Activated CD4-positive, alpha-beta T cell treated with anti-CD3 and anti-CD28 coated beads, Interleukin-2, Interleukin-4, amounts not matched to agents 100 ng/mL and 50 ng/mL, durations not matched to agents 16 hours and 8 hours (primary cell): Measurements from ENCODE around the gene SPOUT1.
A peak's percentile ranks its signal among the peaks of the same experiment; 100 is the strongest.
"Not testable (repeated sequence)": the region's sequence is repeated elsewhere in the genome, so short reads cannot be mapped to it uniquely, and the experiment has no call there.

Experiments
- DNase-seq: peaks from one replicate; pipeline ENCODE4 v3.0.0-alpha.2; 2020; ENCODE audit warnings: low spot score

Gene SPOUT1

DNA sequence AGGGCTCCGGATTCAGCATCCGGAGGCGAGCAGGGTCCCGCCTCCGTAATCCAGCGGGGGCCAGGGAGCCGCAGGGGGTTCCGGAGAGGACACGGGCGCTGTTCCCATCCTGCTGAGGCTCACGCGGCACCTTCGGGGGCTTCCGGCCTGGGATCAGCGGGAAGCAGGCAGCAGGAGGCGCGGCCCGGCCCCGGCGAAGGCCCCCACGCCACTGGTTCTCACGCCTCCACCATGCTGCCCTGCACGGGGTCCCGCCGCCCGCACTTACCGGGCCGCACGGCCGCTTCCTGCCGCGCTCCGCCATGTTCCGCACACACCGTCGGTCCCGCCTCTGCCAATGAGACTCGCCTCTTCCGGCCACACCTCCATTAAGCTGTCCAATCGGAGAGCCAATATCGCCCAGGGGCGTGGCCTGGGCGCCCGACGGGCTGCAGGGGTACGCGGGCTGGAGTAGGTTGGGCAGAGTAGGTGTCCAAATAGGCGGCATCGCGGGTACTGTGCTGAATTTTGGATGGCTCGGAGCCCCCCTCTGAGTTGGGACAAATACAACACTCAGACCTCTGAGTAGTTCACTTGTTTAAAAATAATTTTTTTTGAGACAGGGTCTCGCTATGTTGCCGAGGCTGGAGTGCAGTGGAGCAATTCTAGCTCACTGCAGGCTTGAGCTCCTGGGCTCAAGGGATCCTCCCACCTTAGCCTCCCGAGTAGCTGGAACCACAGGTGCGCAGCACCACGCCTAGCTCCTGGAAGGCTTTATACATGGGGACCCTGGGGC, at the start of gene SPOUT1:
Gene SPOUT1 (minus strand): TSS at position 318 of the 775 bp plus-strand sequence. CDS start 14 bp downstream, at position 304.
- DNase-seq, result peak; percentile 97

DNA sequence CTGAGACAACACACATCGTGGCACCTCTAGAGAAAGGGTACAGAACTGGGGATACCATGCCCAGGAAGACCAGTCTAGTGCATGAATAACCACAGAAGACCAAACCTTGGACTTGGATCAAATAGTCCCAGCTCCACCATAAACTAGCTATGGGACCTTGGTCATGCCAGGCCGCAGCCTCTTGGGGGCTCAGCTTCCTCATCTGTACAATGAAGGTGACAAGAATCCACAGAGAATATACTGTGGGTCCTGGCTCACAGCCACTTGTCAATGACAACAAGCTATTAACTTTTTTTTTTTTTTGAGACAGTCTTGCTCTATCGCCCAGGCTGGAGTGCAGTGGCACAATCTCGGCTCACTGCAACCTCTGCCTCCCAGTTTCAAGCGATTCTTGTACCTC, 48.3 kb upstream of the SPOUT1 start:
- no peak for DNase-seq

GRCh38 chr9:128870941-128871265, 41.3 kb upstream of the SPOUT1 start:
- not testable (repeated sequence) for DNase-seq

DNA sequence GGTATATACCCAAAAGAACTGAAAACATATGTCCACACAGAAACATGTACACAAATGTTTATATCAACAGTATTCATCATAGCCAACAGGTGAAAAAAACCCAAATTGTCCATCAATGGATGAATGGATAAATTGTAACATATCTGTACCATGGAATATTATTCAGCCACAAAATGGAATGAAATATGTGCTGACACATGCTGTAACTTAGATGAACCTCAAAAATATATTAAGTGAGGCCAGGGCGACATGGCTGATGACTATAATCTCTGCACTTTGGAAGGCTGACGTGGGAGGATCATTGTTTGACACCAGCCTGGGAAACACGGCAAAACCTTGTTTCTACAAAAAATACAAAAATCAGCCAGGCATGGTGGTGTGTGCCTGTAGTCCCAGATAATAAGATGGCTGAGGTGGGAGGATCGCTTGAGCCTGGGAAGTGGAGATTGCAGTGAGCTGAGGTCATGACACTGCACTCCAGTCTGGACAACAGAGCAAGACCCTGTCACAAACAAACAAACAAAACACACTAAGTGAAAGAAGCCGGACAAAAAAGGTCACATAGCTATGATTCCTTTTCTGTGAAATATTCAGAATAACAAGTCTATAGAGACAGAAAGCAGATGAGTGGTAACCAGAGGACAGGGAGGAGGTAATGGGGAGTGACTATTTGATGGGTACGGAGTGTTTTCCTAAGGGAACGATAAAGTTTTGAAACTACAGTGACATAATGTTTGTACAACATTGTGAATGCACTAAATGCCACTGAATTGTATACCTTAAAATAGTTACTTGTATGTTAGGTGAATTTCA, 40.7 kb upstream of the SPOUT1 start:
- no peak for DNase-seq

DNA sequence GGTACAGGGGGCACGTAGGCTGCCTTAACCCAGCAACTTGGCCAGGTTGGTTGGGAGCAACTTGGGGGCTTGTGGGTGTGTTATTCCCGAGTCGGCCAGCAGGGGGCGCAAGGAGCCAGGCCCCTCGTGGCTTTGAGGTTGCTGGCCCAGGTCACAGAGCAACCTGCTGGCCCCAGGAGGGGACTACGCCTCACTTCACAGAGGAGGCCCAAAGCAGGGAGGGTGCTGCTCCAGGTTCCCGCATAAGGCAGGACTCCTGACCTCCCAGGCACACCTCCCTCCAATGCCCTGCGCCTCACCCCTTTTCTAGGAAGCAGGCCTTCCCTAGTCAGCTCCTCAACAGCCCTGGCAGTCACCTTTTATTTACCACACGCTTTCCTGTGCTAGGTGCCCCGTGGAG, 34.1 kb upstream of the SPOUT1 start:
- DNase-seq, result peak; percentile 83

GRCh38 chr9:128862401-128862851, 32.8 kb upstream of the SPOUT1 start:
- no peak for DNase-seq

- DNase-seq, result no peak
These were observed 31.9 kb upstream of the SPOUT1 start for GRCh38 chr9:128861501-128861900.

GRCh38 chr9:128860937-128861336, 31.3 kb upstream of the SPOUT1 start:
- no peak for DNase-seq

GRCh38 chr9:128858476-128858875, 28.9 kb upstream of the SPOUT1 start:
- DNase-seq, result not testable (repeated sequence)

- DNase-seq, result not testable (repeated sequence)
These were observed 24.9 kb upstream of the SPOUT1 start for GRCh38 chr9:128854454-128854853.

DNA sequence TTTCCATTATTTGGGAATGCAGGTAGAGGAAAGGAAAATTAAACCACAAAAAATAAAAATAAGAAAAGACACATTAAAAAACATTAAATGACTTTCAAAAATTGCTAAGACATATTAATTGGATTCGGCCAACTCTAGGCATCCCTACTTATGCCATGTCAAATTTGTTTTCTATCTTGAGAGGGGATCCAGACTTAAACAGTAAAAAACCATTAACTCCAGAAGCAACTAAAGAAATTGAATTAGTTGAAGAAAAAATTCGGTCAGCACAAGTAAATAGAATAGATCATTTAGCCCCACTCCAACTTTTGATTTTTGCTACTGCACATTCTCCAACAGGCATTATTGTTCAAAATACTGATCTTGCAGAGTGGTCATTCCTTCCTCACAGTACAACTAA, 23.1 kb upstream of the SPOUT1 start:
- DNase-seq, result not testable (repeated sequence)

- DNase-seq, result not testable (repeated sequence)
These were observed 22.4 kb upstream of the SPOUT1 start for GRCh38 chr9:128851779-128852600.

GRCh38 chr9:128851024-128851423, 21.4 kb upstream of the SPOUT1 start:
- not testable (repeated sequence) for DNase-seq

DNA sequence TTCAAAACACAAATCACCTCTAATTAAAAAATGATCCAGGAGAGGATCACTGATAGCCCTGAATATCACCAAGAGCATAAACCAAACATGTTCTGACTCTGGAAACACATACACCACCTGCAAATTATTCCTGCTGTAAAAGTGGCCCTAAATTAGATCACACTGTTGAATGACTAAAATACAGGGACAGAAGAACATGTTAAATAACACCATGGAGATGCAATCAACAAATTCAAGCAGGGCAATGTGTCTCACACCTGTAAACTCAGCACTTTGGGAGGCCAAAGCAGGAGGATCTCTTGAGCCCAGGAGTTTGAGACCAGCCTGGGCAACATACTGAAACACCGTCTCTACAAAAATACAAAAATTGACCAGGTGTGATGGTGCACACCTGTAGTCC, 18.2 kb upstream of the SPOUT1 start:
- DNase-seq, result no peak

GRCh38 chr9:128846680-128847030, 17.1 kb upstream of the SPOUT1 start:
- DNase-seq, result no peak

DNA sequence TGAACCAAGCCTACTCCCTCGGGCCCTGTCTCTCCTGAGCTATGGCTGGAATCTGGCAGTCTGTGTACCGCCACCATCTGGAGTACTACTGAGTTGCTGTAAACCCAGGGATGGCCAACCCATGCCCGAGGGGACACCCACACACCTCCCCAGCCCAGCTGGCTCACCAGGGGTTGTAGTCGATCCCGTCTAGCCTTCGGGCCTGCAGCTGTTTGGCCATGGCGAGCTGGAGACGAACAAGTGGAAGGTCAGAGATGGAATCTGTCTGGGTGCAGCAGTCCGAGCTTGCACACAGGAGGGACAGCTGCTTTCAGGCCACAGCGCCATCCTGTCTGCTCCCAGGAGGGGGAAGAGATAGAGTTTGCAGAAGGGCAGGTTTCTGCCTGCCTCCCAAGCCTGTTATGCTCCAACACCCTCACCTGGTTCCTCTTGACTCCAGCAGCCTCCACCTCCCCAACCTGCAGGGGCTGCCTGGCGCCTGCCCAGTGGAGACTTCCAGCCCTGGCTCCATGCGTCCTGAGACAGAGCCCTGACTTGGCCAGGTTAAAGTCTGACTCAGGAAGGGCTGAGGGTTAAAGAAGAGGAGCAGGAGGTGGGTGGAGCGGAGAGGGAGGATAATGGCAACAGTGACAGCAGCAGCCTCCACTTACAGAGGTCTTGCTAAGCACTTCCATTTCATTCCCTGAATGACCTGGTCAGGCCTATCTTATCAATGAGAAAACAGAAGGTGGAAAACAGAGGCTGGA, 15.8 kb upstream of the SPOUT1 start:
- no peak for DNase-seq

DNA sequence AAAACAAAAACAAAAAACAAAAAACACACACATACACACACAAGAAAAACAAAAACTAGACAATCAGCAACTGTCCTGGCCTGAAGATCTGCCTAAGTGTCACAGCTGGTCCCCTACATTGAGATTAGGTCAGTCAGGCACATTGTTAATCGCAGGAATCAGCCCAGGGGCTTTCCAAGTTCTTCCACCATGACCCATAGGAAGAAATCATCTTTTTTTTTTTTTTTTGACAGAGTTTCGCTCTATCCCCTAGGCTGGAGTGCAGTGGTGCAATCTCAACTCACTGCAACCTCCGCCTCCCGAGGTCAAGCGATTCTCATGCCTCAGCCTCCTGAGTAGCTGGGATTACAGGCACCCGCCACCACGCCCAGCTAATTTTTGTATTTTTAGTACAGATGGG, 13.6 kb upstream of the SPOUT1 start:
- not testable (repeated sequence) for DNase-seq

DNA sequence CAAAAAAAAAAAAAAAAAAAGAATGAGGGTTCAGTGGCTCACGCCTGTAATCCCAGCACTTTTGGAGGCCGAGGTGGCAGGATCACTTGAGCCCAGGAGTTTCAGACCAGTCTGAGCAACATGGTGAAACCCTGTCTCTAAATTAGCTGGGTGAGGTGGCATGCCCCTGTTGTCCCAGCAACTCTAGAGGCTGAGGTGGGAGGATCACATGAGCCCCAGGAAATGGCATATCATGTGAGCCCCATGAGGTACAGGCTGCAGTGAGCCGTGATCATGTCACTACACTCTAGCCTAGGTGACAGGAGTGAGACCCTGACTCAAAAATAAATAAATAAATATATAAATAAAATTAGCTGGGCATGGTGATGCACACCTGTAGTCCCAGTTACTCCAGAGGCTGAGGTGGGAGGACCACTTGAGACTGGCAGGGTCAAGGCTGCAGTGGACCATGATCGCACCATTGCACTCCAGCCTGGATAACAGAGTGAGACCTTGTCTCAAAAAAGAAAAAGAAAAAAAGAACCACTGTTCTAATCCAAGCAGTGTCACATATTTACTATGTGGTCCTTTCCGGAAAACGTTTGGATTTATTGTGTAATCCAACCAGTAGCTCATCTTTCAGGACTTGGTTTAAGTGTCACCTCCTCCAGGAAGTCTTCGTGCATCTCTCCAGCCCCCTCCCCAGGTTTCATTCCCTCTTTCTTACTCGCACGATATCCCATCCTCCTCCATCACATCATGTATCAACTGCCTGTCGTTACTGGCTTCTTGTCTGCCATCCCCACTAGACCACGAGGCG, 12.3 kb upstream of the SPOUT1 start:
- no peak for DNase-seq

DNA sequence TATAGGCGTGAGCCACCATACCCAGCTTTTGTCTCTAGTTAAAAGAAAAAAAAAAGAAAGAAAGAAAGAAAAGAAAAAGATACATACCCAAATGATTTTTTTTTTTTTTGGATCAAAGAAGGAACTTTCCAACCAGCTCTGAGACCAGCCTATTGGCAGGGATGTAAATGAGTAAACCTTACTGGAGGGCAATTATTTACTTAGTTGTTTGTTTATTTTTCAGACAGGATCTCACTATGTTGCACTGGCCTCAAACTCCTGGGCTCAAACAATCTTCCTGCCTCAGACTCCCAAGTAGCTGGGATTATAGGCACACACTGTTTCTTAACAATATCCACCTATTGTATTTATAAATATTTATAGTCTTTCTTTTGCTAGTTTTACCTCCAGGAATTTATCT, 10.9 kb upstream of the SPOUT1 start:
- DNase-seq, result no peak

GRCh38 chr9:128838338-128838737, 8.7 kb upstream of the SPOUT1 start:
- DNase-seq, result no peak
